Measurements from ENCODE around the gene POM121C.
"Not testable (repeated sequence)": the region's sequence is repeated elsewhere in the genome, so short reads cannot be mapped to it uniquely, and the experiment has no call there.

Gene POM121C

GRCh38 chr7:75485979-75486643 lies at the start of gene POM121C:
Gene POM121C (minus strand): TSS chr7:75486299. CDS start chr7:75441496, 44,803 bp downstream.
- peak; percentile 96 to 97 for DNase-seq
- Histone ChIP-seq H3K4me3 (peak within 1 kb of the TSS; percentile 72), H3K27ac (peak within 1 kb of the TSS; percentile 91 to 92)
- H3K4me1 ChIP-seq; intact Hi-C loops (cut with DNase I; ENCODE audit: low total_unique reads); H3K27me3 ChIP-seq; H3K9me3 ChIP-seq; H3K36me3 ChIP-seq: not testable (repeated sequence)

DNA sequence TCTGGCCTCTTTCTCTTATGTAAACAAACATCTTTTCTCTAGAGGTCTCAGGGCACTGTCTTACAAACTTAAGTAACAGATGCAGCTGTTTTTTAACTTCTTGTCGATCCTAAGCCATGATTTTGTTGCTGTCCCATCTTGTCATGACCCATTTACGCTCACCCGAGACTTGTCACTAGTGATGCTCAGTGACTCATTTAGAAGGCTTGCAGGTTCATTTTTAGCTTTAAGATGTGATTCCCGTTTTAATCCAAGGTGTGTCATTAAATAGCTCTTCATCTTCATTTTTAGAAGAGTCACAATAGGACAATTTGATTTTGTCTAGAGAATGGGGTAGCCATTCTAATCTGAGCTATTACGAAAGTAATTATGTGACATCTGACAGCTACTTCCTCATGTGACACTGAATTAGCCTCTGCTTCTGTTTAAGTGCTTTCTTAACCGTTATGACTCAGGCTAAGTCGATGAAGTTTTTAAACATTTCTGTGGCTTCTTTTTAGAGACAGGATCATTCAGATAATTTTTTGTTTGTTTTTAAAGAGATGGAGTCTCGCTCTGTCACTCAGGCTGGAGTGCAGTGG lies 48.7 kb upstream of the POM121C start:
- no peaks in the 10 kb centered on the region for H3K4me1 ChIP-seq
- no peak overlapping the region for H3K4me3 ChIP-seq
- DNase-seq, result no peak
- no peaks in the 10 kb centered on the region for H3K27me3 ChIP-seq
- TF ChIP-seq, protein P1, sequence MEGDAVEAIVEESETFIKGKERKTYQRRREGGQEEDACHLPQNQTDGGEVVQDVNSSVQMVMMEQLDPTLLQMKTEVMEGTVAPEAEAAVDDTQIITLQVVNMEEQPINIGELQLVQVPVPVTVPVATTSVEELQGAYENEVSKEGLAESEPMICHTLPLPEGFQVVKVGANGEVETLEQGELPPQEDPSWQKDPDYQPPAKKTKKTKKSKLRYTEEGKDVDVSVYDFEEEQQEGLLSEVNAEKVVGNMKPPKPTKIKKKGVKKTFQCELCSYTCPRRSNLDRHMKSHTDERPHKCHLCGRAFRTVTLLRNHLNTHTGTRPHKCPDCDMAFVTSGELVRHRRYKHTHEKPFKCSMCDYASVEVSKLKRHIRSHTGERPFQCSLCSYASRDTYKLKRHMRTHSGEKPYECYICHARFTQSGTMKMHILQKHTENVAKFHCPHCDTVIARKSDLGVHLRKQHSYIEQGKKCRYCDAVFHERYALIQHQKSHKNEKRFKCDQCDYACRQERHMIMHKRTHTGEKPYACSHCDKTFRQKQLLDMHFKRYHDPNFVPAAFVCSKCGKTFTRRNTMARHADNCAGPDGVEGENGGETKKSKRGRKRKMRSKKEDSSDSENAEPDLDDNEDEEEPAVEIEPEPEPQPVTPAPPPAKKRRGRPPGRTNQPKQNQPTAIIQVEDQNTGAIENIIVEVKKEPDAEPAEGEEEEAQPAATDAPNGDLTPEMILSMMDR (IDR thresholded peaks at IDR 0.05), result no peak
- peaks cover 44 to 57% (median 53%) of the 10 kb centered on the region in 3 donors for H3K36me3 ChIP-seq
- H3K9me3 ChIP-seq, result no peaks in the 10 kb centered on the region
- intact Hi-C loops (cut with DNase I; ENCODE audit: low total_unique reads), result no loop called here
- no peak overlapping the region for H3K27ac ChIP-seq

DNA sequence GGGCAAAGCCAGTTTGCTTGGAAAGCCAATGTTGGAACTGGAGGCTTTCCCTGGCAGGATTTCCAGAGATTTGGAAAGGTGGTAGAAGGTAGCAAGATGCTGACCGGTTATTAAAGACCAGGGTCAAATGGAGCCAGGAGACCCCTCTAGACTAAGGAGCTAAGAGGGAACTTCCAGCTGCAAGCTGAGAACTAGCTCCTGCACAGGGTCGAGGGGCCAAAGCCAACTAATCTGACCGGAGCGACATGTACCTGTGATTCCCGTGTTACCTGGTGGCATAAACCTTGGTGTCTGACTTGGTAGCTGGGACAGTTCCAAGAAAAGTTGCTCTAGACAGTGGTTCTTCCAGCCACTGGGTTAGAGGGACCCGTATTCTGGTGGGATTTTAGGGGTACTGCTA lies 47.8 kb upstream of the POM121C start:
- TF ChIP-seq, protein P1 (IDR thresholded peaks at IDR 0.05), result no peak
- intact Hi-C loops (cut with DNase I; ENCODE audit: low total_unique reads), result no loop called here
- Histone ChIP-seq H3K9me3 (no peaks in the 10 kb centered on the region), H3K4me3 (no peak overlapping the region), H3K4me1 (no peaks in the 10 kb centered on the region), H3K36me3 (peaks cover 35 to 49% (median 44%) of the 10 kb centered on the region in 3 donors), H3K27me3 (no peaks in the 10 kb centered on the region), H3K27ac (no peak overlapping the region)
- DNase-seq, result no peak

DNA sequence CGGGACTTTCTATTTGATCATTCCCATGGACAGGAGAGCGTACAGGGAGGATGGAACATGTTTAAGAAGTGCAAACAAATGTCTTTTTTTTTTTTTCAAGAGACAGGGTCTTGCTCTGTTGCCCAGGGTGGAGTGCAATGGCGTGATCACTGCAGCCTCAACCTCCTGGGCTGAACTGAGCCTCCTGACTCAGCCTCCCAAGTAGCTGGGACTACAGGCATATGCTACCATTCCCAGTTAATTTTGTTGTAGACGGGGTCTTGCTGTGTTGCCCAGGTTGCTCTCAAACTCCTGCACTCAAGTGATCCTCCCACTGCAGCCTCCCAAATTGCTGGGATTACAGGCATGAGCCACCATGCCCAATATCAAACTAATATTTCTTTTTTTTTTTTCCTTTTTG lies 46.5 kb upstream of the POM121C start:
- Histone ChIP-seq H3K27me3 (no peaks in the 10 kb centered on the region), H3K4me3 (no peak overlapping the region), H3K27ac (no peak overlapping the region), H3K4me1 (peaks cover 0 to 7% (median 0%) of the 10 kb centered on the region in 4 donors), H3K36me3 (peaks cover 30 to 37% (median 32%) of the 10 kb centered on the region in 3 donors), H3K9me3 (no peaks in the 10 kb centered on the region)
- intact Hi-C loops (cut with DNase I; ENCODE audit: low total_unique reads), result no loop called here
- TF ChIP-seq, protein P1 (IDR thresholded peaks at IDR 0.05), result no peak
- no peak for DNase-seq

- Histone ChIP-seq H3K9me3 (no peaks in the 10 kb centered on the region), H3K27me3 (no peaks in the 10 kb centered on the region), H3K4me1 (peaks cover 0 to 16% (median 10%) of the 10 kb centered on the region in 4 donors), H3K36me3 (peaks cover 18 to 25% (median 20%) of the 10 kb centered on the region in 3 donors), H3K4me3 (no peak overlapping the region), H3K27ac (no peak overlapping the region)
- TF ChIP-seq, protein P1 (IDR thresholded peaks at IDR 0.05), result no peak
- no peak for DNase-seq
- intact Hi-C loops (cut with DNase I; ENCODE audit: low total_unique reads), result no loop called here
These were observed 45.3 kb upstream of the POM121C start for GRCh38 chr7:75531359-75531821.

DNA sequence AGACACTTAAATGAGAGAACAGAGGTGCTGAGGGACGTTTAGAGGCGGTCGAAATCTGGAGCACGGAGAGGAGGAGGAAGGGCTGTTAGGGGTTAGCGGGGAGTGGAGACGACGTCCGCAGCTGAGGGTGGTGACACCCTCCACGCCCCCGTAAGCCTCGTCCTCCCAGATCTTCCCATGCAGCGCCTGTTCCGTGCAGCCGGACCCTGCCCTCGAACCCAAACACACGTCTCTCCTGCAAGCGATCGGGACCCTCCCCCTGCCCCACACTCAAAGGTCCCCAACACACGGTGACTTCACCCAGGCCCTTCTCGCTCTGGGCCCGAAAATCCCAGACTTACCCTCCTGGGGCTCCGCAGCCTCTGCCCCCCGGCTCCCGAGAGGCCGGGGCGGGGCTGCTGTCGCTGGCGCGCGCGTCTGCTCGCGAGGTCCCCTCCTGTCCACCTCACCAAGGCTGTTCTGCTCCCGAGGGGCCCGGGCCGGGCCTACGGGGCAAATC lies 41.2 kb upstream of the POM121C start:
- intact Hi-C loops (cut with DNase I; ENCODE audit: low total_unique reads), result not testable (repeated sequence)
- peak overlapping the region; percentile 91 to 93 for H3K4me3 ChIP-seq

GRCh38 chr7:75521727-75522126 lies 35.6 kb upstream of the POM121C start:
- intact Hi-C loops (cut with DNase I; ENCODE audit: low total_unique reads); H3K4me3 ChIP-seq; H3K27ac ChIP-seq; H3K27me3 ChIP-seq; H3K9me3 ChIP-seq; DNase-seq: not testable (repeated sequence)
- H3K4me1 ChIP-seq, result peaks cover 0 to 12% (median 6%) of the 10 kb centered on the region in 4 donors
- peaks cover 40 to 62% (median 44%) of the 10 kb centered on the region in 3 donors for H3K36me3 ChIP-seq

More for the DNA sequence above, 41.2 kb upstream of the POM121C start:
- DNase-seq, H3K27me3 ChIP-seq, H3K9me3 ChIP-seq: not testable (repeated sequence)
- Histone ChIP-seq H3K4me1 (peaks cover 0 to 25% (median 12%) of the 10 kb centered on the region in 4 donors), H3K36me3 (peaks cover 24 to 36% (median 29%) of the 10 kb centered on the region in 3 donors), H3K27ac (peak overlapping the region; percentile 85 to 89)

- peaks cover 33 to 55% (median 44%) of the 10 kb centered on the region in 3 donors for H3K36me3 ChIP-seq
- H3K27ac ChIP-seq; DNase-seq; intact Hi-C loops (cut with DNase I; ENCODE audit: low total_unique reads); H3K4me1 ChIP-seq; H3K9me3 ChIP-seq; H3K27me3 ChIP-seq; H3K4me3 ChIP-seq: not testable (repeated sequence)
These were observed 32.7 kb upstream of the POM121C start for GRCh38 chr7:75518842-75519241.

DNA sequence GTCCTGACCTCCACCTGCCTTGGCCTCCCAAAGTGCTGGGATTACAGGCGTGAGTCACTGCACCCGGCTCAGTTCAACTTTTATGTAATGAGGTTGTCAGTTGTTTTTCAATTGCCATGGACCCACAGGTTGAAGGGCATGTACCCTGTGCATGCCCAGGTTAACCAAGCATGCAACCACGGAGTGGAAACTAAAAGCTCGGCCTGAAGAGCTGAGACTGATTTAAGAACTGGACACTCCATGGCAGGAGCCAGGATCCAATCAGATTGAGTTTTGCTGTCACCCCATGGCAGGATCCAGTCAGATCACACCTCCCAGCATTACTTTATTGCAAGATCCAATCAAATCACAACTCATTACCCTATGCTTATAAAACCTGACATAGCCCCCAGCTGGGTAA lies 22.9 kb upstream of the POM121C start:
- H3K27me3 ChIP-seq; DNase-seq; H3K27ac ChIP-seq; intact Hi-C loops (cut with DNase I; ENCODE audit: low total_unique reads); H3K4me3 ChIP-seq; H3K9me3 ChIP-seq; H3K4me1 ChIP-seq: not testable (repeated sequence)
- H3K36me3 ChIP-seq, result peaks cover 4 to 20% (median 5%) of the 10 kb centered on the region in 3 donors

DNA sequence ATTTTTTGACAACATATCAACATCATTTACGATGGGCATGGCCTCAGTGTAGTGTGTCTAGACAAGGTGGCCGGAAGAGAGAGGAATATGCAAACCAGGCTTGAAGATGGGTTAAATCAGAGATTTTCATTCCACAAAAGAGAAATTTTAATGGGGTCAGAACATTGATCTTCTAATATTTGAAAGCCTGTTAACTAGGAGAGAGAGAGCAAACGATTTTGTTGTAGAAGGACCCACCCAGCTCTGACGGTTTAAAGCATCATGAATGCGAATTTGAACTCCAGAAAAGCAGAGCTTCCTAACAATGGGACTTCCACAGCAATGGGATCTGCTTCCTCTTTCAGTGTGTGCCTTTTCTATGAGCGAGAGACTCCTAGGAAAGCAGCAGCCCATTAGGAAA lies 5.9 kb upstream of the POM121C start, which contains the start of gene SPDYE5:
SPDYE5 (plus strand) TSS at position 301 of the 400 bp plus-strand sequence. CDS start 1,728 bp downstream, outside the sequence.
- intact Hi-C loops (cut with DNase I; ENCODE audit: low total_unique reads); H3K27me3 ChIP-seq; H3K27ac ChIP-seq; H3K4me3 ChIP-seq; H3K9me3 ChIP-seq; DNase-seq; H3K36me3 ChIP-seq; H3K4me1 ChIP-seq: not testable (repeated sequence)

Measured in tibial artery (tissue), 4 donors.